Panc1 (cell line): ENCODE results near the gene RFPL4A.

Experiments used
- CTCF ChIP-seq: fragments of 450-650 bp; IDR thresholded peaks from 2 replicates; pipeline ENCODE4 v1.5.1; 2017; ENCODE audit warnings: mild to moderate bottlenecking
- POLR2AphosphoS5 ChIP-seq: IDR thresholded peaks from 2 replicates; pipeline ENCODE4 v1.6.1; 2012; ENCODE audit warnings: mild to moderate bottlenecking, low read depth, low read length, moderate library complexity
- SIN3A ChIP-seq: IDR thresholded peaks from 2 replicates; pipeline ENCODE4 v1.6.1; 2012; ENCODE audit warnings: low read depth, mild to moderate bottlenecking, low read length, moderate library complexity, borderline replicate concordance; ENCODE audit not compliant: insufficient read depth
- TF ChIP-seq, protein P1 (sequence below), 2 experiments: IDR thresholded peaks; 2 replicates each; pipeline ENCODE4 v1.6.1; 2011 to 2012; ENCODE audit warnings: low read depth in 2 of 2, control low read depth in 1 of 2, low read length in 1 of 2, mild to moderate bottlenecking in 1 of 2, moderate library complexity in 1 of 2; ENCODE audit not compliant: insufficient read depth in 1 of 2

GRCh38 chr19:55766466-55766865 lies 7.6 kb downstream of the RFPL4A start:
- no peak for TF ChIP-seq CTCF
- TF ChIP-seq, protein P1, sequence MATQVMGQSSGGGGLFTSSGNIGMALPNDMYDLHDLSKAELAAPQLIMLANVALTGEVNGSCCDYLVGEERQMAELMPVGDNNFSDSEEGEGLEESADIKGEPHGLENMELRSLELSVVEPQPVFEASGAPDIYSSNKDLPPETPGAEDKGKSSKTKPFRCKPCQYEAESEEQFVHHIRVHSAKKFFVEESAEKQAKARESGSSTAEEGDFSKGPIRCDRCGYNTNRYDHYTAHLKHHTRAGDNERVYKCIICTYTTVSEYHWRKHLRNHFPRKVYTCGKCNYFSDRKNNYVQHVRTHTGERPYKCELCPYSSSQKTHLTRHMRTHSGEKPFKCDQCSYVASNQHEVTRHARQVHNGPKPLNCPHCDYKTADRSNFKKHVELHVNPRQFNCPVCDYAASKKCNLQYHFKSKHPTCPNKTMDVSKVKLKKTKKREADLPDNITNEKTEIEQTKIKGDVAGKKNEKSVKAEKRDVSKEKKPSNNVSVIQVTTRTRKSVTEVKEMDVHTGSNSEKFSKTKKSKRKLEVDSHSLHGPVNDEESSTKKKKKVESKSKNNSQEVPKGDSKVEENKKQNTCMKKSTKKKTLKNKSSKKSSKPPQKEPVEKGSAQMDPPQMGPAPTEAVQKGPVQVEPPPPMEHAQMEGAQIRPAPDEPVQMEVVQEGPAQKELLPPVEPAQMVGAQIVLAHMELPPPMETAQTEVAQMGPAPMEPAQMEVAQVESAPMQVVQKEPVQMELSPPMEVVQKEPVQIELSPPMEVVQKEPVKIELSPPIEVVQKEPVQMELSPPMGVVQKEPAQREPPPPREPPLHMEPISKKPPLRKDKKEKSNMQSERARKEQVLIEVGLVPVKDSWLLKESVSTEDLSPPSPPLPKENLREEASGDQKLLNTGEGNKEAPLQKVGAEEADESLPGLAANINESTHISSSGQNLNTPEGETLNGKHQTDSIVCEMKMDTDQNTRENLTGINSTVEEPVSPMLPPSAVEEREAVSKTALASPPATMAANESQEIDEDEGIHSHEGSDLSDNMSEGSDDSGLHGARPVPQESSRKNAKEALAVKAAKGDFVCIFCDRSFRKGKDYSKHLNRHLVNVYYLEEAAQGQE (IDR thresholded peaks at IDR 0.05; ENCODE audit: insufficient read depth in 1 of 2, low read depth in 2 of 2, low read length in 1 of 2), result no peak
- no peak for TF ChIP-seq SIN3A
- no peak for TF ChIP-seq POLR2AphosphoS5
